NCI-H1048 (cell line): ENCODE data around the gene SHISA2.
A peak's percentile ranks its signal among the peaks of the same experiment; 100 is the strongest.
"Not testable (repeated sequence)": the region's sequence is repeated elsewhere in the genome, so short reads cannot be mapped to it uniquely, and the experiment has no call there.

ENCODE experiments used
- DNase-seq: peaks from one replicate; lab custom pipeline; 2025; lab: John Stamatoyannopoulos, UW

SHISA2 gene

GRCh38 chr13:26051657-26052311 lies at the start of gene SHISA2:
SHISA2 (minus strand) TSS chr13:26052016; CDS start chr13:26050975, 1,041 bp downstream.
- DNase-seq: peak; percentile 15

GRCh38 chr13:26095846-26096610 lies 44.2 kb upstream of the SHISA2 start:
- no peak for DNase-seq

DNA sequence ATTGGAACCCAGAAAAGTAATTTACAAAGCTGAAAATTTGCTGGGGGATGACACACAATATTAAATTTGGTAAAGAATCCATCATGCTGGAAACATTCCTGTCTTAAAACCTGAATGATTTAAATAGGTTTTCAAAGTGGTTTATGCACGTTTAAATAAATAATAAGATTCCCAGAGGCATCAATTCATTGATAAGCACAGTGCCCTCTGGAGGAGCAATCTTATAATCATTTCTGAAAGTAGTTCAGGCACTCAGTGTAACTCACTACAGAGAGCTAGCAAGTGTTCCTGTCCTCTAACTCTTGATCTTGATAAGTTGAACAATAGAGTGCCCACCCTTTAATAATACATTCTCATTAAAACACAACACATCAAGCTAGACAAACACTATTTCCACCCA lies 43.5 kb upstream of the SHISA2 start:
- DNase-seq: no peak

DNA sequence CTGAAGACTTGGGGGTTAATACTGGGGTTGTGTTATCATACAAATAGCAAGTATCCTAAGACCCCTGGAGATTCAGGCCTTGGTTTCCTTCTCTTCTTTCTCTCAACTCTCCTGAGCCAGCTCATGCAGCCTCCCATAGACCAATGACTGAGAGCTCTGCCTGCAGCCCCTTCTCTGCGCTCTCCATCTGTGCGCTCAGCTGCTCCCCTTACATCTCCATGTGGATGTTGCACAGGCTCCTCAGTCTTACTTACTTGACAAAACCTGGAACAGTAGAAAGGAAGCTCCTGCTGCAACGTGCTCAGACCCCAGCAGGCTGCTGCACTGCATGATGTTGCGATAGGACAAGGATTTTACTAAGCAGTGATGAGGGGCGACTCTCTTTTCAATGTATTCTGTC lies 25.0 kb upstream of the SHISA2 start:
- not testable (repeated sequence) for DNase-seq

DNA sequence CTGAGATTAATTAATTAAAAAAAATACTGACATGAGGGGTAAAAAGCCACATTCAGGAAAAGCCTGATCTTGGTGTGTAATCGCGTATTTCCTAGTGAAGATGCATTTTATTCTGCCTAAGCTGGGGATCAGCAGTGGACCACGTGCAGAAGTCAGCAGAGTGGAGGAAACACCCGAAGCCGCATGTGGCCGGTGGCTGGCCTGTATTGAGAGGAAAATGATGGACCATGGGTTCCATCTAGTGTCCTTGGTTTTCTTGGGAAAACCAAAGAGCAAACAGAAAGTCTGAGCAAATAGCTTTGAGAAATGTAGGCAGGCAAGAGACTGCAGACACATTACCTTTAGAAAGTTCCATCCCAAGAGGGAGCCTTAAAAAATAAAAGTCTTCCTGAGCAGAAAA lies 23.7 kb upstream of the SHISA2 start:
- no peak for DNase-seq

- DNase-seq: no peak
Observed at GRCh38 chr13:26074706-26075105, 22.9 kb upstream of the SHISA2 start.

DNA sequence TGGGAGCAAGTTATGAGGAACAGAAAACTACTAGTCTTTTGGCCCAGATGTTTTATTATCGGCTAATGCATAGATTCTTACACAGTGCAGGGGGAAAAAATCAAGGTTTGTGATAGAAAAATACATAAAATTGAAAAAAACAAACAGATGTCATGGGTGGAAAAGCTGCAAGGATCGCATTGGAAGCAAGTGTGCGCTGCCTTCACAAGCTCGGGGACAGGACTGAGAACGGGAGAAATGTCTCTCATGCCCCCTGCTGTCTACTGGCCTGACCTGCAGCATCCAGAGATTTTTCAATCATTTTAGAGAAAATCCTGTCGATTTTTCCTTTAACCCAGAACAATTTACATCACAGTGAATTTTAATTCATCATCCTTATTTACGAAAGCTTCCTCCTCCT lies 20.5 kb upstream of the SHISA2 start:
- not testable (repeated sequence) for DNase-seq

GRCh38 chr13:26071691-26072090 lies 19.9 kb upstream of the SHISA2 start:
- no peak for DNase-seq

GRCh38 chr13:26069642-26070041 lies 17.8 kb upstream of the SHISA2 start:
- not testable (repeated sequence) for DNase-seq

GRCh38 chr13:26068372-26068771 lies 16.6 kb upstream of the SHISA2 start:
- not testable (repeated sequence) for DNase-seq

GRCh38 chr13:26067601-26068000 lies 15.8 kb upstream of the SHISA2 start:
- DNase-seq: no peak

DNA sequence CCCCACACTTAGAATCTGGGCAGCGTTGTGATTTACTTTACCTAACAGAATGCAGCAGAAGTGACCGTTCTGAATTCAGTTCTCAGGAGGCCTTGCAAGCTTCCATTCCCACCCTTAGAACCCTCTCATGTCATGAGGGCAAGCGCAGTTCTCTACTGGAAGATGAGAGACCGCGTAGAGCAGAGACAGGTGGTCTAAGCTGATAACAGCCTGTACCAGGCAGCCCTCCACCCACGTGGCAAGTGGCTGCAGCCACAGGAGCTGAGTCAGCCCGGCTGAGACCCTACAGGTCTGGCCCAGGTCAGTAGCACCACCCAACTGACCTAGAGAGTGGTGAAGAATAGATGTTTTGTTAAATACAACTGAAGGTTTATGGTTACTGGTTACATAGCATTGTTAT lies 14.7 kb upstream of the SHISA2 start:
- DNase-seq: not testable (repeated sequence)

DNA sequence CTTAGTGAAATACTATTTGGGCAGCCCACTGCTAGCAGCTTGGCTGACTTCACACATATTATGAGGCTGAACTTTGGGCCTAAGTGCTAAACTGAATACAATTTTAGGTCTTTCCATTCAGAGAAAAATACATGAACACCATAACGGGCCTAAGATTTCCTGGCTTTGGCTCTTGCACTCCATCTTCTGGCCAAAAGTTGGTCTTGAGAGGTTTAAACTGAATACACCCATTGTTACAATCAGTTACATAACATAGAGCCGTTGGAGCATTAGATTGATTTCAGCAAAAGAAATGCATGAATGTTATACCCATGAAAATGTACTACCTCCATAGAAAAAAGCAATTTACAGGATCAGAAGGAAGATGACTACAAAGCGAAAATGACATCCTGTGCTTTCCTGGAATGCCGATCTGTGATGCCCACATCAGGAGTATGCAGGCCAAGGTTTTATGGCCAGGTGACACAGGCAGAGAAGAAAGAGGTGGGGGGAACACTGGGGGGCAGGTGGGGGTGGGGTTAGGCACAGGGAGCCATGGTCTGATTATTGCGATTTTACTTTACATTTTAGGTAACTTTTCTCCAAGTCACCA lies 11.1 kb upstream of the SHISA2 start:
- DNase-seq: peak; percentile 48

GRCh38 chr13:26061947-26062346 lies 10.1 kb upstream of the SHISA2 start:
- DNase-seq: no peak

- DNase-seq: no peak
Observed at GRCh38 chr13:26061256-26061655, 9.4 kb upstream of the SHISA2 start.

DNA sequence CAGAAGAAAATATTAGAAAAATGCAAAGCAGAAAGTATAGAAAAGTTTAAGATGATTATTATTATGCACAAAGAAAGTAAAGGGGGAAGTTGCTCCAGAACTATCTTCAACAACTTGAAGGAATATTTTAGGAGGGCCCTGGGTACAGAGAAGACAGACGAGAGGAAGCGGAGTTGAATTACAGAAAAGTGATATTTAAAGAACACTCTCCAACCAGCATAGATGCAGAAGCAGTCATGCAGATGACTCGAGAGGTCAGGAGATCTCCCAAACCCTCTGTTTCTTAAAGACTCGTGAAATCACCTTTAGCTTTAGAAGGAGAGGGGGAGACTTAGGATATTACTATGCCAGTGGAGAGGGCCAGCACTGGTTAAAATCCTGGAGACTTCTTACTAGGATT lies 8.5 kb upstream of the SHISA2 start:
- DNase-seq: no peak

GRCh38 chr13:26058704-26059103 lies 6.9 kb upstream of the SHISA2 start:
- no peak for DNase-seq

GRCh38 chr13:26054896-26055295 lies 3.1 kb upstream of the SHISA2 start:
- no peak for DNase-seq

DNA sequence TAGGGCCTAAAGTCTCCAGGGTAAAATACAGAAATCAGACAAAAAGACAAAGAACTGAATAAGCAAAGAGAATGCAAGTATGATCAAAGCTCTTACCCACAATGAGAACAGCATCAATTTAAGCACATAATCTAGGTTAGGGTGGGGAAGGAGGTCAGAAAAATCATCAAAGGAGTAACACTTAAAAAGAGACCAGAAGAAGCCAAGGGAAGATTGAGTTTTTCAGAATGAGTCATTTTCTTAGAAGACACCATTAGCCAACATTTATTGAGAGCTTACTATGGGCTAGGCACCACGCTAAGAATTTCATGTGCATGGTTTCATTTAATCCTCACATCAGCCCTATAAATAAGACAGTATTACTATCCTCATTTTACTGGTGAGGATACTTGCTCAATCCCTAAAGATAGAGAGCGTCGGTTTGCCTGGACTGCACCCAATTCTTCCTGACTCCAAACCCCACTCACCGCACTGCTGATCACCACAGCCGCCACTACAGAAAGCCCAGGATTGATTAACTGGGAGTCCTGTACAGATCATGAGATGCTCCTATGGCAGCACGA lies 1.7 kb upstream of the SHISA2 start:
- no peak for DNase-seq

GRCh38 chr13:26052337-26052736 lies 521 bp upstream of the SHISA2 start:
- no peak for DNase-seq

- DNase-seq: no peak
Observed at GRCh38 chr13:26051231-26051656, 572 bp downstream of the SHISA2 start.

DNA sequence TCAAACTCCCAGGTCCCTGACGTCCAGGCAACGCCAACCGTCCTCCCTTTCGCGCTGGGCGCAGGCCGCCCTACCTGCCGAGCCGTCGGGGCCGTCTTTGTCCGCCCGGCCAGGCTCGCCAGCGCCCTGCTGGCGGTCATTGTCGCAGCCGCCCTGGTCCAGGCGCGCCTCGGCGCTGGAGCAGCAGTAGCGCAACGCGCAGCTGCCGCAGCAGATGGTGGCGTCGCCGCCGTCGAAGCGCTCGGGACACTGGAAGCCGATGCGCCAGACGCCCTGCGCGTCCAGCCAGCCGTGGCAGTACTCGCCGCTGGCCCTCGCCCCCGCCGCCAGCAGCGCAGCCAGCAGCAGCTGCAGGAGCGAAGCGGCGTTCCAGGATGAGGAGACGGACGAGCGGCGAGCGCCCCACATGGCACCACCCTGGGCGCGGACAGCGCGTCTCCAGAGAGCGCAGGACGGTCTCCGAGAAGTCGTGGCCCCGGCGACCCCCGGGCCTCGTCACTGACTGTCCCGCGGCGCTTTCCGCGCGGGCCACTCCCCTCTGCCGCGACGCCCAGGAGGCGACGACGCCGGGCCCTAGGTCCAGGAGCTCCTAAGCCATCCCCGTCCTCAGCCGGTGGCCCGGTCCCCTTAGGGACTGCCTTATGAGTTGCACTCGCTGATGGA lies 1.1 kb downstream of the SHISA2 start:
- DNase-seq: no peak
